ENCODE results near the gene ZNF33A. TPM values are rescaled to one million over a fixed set of nuclear protein-coding genes. Genes with fewer than 3 reads are reported as not detected.

Gene ZNF33A
- total and polyA plus RNA-seq, 10 of the 15 experiments (the other 5 are each of a cell fraction or from before 2014, with no cell fraction given): 9.8 to 29.9 (median 18.3) TPM

- no peak overlapping the region for H3K9ac ChIP-seq (ENCODE audit: control insufficient read depth, insufficient read depth, low read length)
- ChIA-PET CTCF (interaction anchor here (0.9 kb wide), 1 partner anchor 31 kb away, joined by 4 read pairs; no protein-coding TSS in a partner anchor), RAD21 (ENCODE audit: unreplicated experiment) (no interaction called here), SMC1A (ENCODE audit: uncharacterized antibody, unreplicated experiment) (no interaction called here), POLR2A (no interaction called here)
- ATAC-seq: no peak
- intact Hi-C loops (cut with micrococcal nuclease; ENCODE audit: unreplicated experiment) (no loop called here), in situ Hi-C loops (cut with MboI) (no loop called here)
- no peak overlapping the region for H3K4me2 ChIP-seq (ENCODE audit: control insufficient read depth, insufficient read depth)
- no TSS peak for BruUV-seq (replicated peaks)
- no peak overlapping the region for H3K4me3 ChIP-seq
- WGBS (ENCODE audit: insufficient coverage, insufficient replicate concordance, low lambda C conversion rate, missing lambda C conversion rate): 67% methylated on average over 3 of the region's 3 CpGs
- no peaks in the 10 kb centered on the region for H3K4me1 ChIP-seq (ENCODE audit: control insufficient read depth, insufficient read depth, low read length)
- H3K27me3 ChIP-seq (replicated peaks in 1 of 2; ENCODE audit: control insufficient read depth in 2 of 2, insufficient read depth in 2 of 2, low read length in 1 of 2): no peaks in the 10 kb centered on the region
- no peak for DNase-seq (ENCODE audit: low read depth, low spot score)
- no peaks in the 10 kb centered on the region for H3K36me3 ChIP-seq (ENCODE audit: control insufficient read depth in 2 of 2, insufficient read depth in 2 of 2, low read length in 1 of 2)
- H3K79me2 ChIP-seq (ENCODE audit: control insufficient read depth, insufficient read depth, low read length): peaks cover 12% of the 10 kb centered on the region
- no peaks in the 10 kb centered on the region; the same call in 2 of the 3 replicates for H3K9me3 ChIP-seq (replicated peaks; ENCODE audit: control insufficient read depth, insufficient read depth, low read length)
- TF ChIP-seq ATF2 (IDR thresholded peaks at IDR 0.05; ENCODE audit: low read length) (no peak), LARP7 (IDR thresholded peaks at IDR 0.05) (no peak), USF2 (IDR thresholded peaks at IDR 0.05; ENCODE audit: borderline replicate concordance, low read depth, low read length) (no peak), TBL1XR1 (IDR thresholded peaks at IDR 0.05; ENCODE audit: low read depth, low read length) (no peak), ZNF217 (IDR thresholded peaks at IDR 0.05) (no peak), RCOR1 (conservative IDR thresholded peaks at IDR 0.05; ENCODE audit: low read depth, low read length) (no peak), CHD1 (IDR thresholded peaks at IDR 0.05; ENCODE audit: low read depth, low read length) (no peak), CREM (IDR thresholded peaks at IDR 0.05; ENCODE audit: low read depth) (no peak), BCL3 (IDR thresholded peaks at IDR 0.05; ENCODE audit: borderline replicate concordance, insufficient read depth, low read depth, low read length, poor library complexity, severe bottlenecking) (no peak), GABPA (IDR thresholded peaks at IDR 0.05; ENCODE audit: low read depth) (no peak), POLR2AphosphoS2 (IDR thresholded peaks at IDR 0.05; ENCODE audit: low read depth, low read length) (no peak), WRNIP1 (IDR thresholded peaks at IDR 0.05; ENCODE audit: borderline replicate concordance, low read depth, low read length) (no peak), RFX5 (IDR thresholded peaks at IDR 0.05; ENCODE audit: low read depth, low read length) (no peak), PML (IDR thresholded peaks at IDR 0.05; ENCODE audit: low read length) (no peak), ZNF24 (IDR thresholded peaks at IDR 0.05) (no peak), STAT1 (conservative IDR thresholded peaks at IDR 0.05) (no peak), POU2F2 (IDR thresholded peaks at IDR 0.05; ENCODE audit: borderline replicate concordance, low read depth, low read length) (no peak)
- no peak overlapping the region for H2AFZ ChIP-seq (ENCODE audit: control insufficient read depth, low read depth, low read length)
- no peaks in the 10 kb centered on the region for H4K20me1 ChIP-seq (ENCODE audit: control insufficient read depth, insufficient read depth)
- FAIRE-seq: no peak
- H3K27ac ChIP-seq (ENCODE audit: control insufficient read depth, insufficient read depth): no peak overlapping the region
Measured at GRCh38 chr10:38007991-38008390, 2.5 kb upstream of the ZNF33A start.
